ENCODE data around the gene PCOLCE2.

The PCOLCE2 gene

GRCh38 chr3:142809259-142809658, 79.6 kb downstream of the PCOLCE2 start:
- DNase-seq (ENCODE audit: low spot score): no peak

- no peak for DNase-seq (ENCODE audit: low spot score)
These were observed 80.6 kb downstream of the PCOLCE2 start for GRCh38 chr3:142808103-142808917.

- DNase-seq (ENCODE audit: low spot score): no peak
These were observed 86.0 kb downstream of the PCOLCE2 start for GRCh38 chr3:142802891-142803290.

- no peak for DNase-seq (ENCODE audit: low spot score)
These were observed 87.1 kb downstream of the PCOLCE2 start for GRCh38 chr3:142801746-142802145.

GRCh38 chr3:142796823-142797222, 92.1 kb downstream of the PCOLCE2 start:
- DNase-seq (ENCODE audit: low spot score): no peak

- no peak for DNase-seq (ENCODE audit: low spot score)
These were observed 93.6 kb downstream of the PCOLCE2 start for GRCh38 chr3:142795332-142795731.

- no peak for DNase-seq (ENCODE audit: low spot score)
These were observed 94.4 kb downstream of the PCOLCE2 start for GRCh38 chr3:142794508-142794907.

GRCh38 chr3:142787719-142788118, 101.2 kb downstream of the PCOLCE2 start:
- no peak for DNase-seq (ENCODE audit: low spot score)

GRCh38 chr3:142785996-142786395, 102.9 kb downstream of the PCOLCE2 start:
- no peak for DNase-seq (ENCODE audit: low spot score)

GRCh38 chr3:142784228-142784627, 104.7 kb downstream of the PCOLCE2 start:
- no peak for DNase-seq (ENCODE audit: low spot score)

GRCh38 chr3:142782616-142783015, 106.3 kb downstream of the PCOLCE2 start:
- DNase-seq (ENCODE audit: low spot score): no peak

GRCh38 chr3:142779591-142779990, 109.3 kb downstream of the PCOLCE2 start:
- DNase-seq (ENCODE audit: low spot score): no peak

GRCh38 chr3:142778541-142778940, 110.3 kb downstream of the PCOLCE2 start:
- DNase-seq (ENCODE audit: low spot score): no peak

- DNase-seq (ENCODE audit: low spot score): no peak
These were observed 111.0 kb downstream of the PCOLCE2 start for GRCh38 chr3:142777927-142778326.

GRCh38 chr3:142768338-142768737, 120.5 kb downstream of the PCOLCE2 start:
- DNase-seq (ENCODE audit: low spot score): no peak
